ENCODE data around the gene MC1R.
"Not testable (repeated sequence)": the region's sequence is repeated elsewhere in the genome, so short reads cannot be mapped to it uniquely, and the experiment has no call there.

The MC1R gene

GRCh38 chr16:89962754-89963498 is 44.3 kb downstream of the MC1R start:
- DNase-seq: no peak

GRCh38 chr16:89964201-89964600 is 45.5 kb downstream of the MC1R start:
- DNase-seq: no peak

GRCh38 chr16:89965447-89966225 is 47.0 kb downstream of the MC1R start:
- DNase-seq: no peak

GRCh38 chr16:89966756-89967155 is 48.1 kb downstream of the MC1R start:
- no peak for DNase-seq

- DNase-seq: not testable (repeated sequence)
Observed at GRCh38 chr16:89967436-89967835, 48.8 kb downstream of the MC1R start.

- DNase-seq: not testable (repeated sequence)
Observed at GRCh38 chr16:89968074-89968473, 49.4 kb downstream of the MC1R start.

GRCh38 chr16:89969741-89970410 is 51.2 kb downstream of the MC1R start:
- peak in 5 of 14 donors; percentile 6 to 21 (median 12) for DNase-seq

Measured in C1 segment of cervical spinal cord (tissue), 14 donors.